Activated CD4-positive, alpha-beta T cell treated with anti-CD3 and anti-CD28 coated beads, Interleukin-2, amount 10 ng/mL, durations not matched to agents 24 days and 14 days (primary cell): ENCODE results near the gene ZNF597. TPM values are rescaled to one million over a fixed set of nuclear protein-coding genes. Genes with fewer than 3 reads are reported as not detected.
A peak's percentile ranks its signal among the peaks of the same experiment; 100 is the strongest.

Experiments
- DNase-seq: peaks from one replicate; pipeline ENCODE4 v3.0.0; 2022
- H3K27ac Mint-ChIP-seq: one replicate; pipeline ENCODE4 v1.8.0; 2022; ENCODE audit warnings: mild to moderate bottlenecking, mixed read lengths
- H3K27me3 Mint-ChIP-seq: one replicate; pipeline ENCODE4 v1.8.0; 2022; ENCODE audit warnings: mixed read lengths
- H3K36me3 Mint-ChIP-seq: one replicate; pipeline ENCODE4 v1.8.0; 2022; ENCODE audit warnings: low read depth, mild to moderate bottlenecking, mixed read lengths
- H3K4me1 Mint-ChIP-seq: one replicate; pipeline ENCODE4 v1.8.0; 2021; ENCODE audit warnings: mixed read lengths
- H3K4me3 Mint-ChIP-seq: one replicate; pipeline ENCODE4 v1.8.0; 2022; ENCODE audit warnings: mild to moderate bottlenecking, moderate library complexity, mixed read lengths
- H3K9me3 Mint-ChIP-seq: one replicate; pipeline ENCODE4 v1.8.0; 2021; ENCODE audit warnings: mixed read lengths
- intact Hi-C: fragments of 100-400 bp; cut with micrococcal nuclease; formaldehyde crosslinking; loops from one replicate; pipeline ENCODE4 v1.15.1; 2023
- total RNA-seq: library from RNA; stranded (reverse); gene quantifications from 2 replicates; pipeline ENCODE4 v1.2.3, GENCODE V29; 2022

The ZNF597 gene, protein sequence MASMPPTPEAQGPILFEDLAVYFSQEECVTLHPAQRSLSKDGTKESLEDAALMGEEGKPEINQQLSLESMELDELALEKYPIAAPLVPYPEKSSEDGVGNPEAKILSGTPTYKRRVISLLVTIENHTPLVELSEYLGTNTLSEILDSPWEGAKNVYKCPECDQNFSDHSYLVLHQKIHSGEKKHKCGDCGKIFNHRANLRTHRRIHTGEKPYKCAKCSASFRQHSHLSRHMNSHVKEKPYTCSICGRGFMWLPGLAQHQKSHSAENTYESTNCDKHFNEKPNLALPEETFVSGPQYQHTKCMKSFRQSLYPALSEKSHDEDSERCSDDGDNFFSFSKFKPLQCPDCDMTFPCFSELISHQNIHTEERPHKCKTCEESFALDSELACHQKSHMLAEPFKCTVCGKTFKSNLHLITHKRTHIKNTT
- 1.9 and 2.1 TPM in 2 replicates for total RNA-seq

DNA sequence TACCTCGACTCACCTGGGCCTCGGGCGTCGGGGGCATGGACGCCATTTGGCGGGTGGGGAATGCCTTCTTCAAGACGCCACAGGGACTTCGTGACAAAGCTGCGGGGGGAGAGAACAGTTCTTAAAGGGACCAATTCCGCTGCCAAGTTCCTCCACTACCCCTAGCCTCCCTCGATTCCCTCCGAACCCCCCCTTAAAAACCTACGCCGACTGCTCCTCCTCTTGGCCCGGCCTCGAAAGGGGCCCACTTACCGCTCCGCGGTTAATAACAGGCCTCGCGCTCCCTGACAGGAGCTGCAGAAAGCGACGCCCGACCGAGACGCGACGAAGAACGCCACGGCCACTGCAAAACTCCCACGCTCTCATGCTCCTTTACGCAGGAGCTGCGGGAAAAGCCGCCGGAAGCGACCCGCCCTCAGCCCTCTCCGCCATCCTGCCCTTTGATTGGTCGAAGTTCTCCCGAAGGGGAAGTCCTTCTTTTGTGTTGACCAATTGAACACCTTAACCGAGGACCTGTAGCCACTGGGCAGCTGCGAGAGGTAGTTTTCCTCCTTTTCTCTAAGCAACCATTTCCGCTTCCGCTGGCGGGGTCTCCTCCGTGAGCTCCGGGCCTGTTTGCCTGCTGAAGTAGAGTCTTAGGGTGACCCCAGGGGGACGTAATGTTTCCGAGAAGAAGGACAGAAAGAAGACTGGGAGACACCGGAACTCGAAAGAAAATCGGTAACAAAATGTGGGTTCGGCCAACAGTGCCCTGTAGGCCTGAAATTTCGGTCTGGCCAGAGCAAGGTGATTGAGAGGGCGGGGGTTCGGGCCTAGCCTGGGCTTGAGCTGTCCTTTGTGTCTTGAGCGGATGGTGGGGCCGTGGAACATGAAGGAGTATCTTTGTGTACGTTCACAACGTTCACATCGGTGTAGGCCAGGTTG, at the start of gene ZNF597, which contains the start of gene NAA60:
TSS of gene ZNF597 (minus strand) at position 397 of the 924 bp plus-strand sequence. CDS start at position 46, 351 bp downstream.
TSS of gene NAA60 (plus strand) at position 573 of the 924 bp plus-strand sequence. CDS start 32,548 bp downstream, outside the sequence.
- H3K36me3 Mint-ChIP-seq, result peaks cover 45% of the 10 kb centered on the region
- H3K27ac Mint-ChIP-seq, result peak within 1 kb of the TSS; percentile 96
- DNase-seq, result peak; percentile 94
- peaks cover 17% of the 10 kb centered on the region for H3K4me1 Mint-ChIP-seq
- intact Hi-C loops, result loop anchor here (1.0 to 2.0 kb wide), 3 partner anchors 42 to 179 kb away; partner anchors contain the start of genes ZNF174, ZNF263 and ZSCAN32
- H3K27me3 Mint-ChIP-seq, result no peaks in the 10 kb centered on the region
- H3K9me3 Mint-ChIP-seq, result peaks cover 15% of the 10 kb centered on the region
- H3K4me3 Mint-ChIP-seq, result peak within 1 kb of the TSS; percentile 90

DNA sequence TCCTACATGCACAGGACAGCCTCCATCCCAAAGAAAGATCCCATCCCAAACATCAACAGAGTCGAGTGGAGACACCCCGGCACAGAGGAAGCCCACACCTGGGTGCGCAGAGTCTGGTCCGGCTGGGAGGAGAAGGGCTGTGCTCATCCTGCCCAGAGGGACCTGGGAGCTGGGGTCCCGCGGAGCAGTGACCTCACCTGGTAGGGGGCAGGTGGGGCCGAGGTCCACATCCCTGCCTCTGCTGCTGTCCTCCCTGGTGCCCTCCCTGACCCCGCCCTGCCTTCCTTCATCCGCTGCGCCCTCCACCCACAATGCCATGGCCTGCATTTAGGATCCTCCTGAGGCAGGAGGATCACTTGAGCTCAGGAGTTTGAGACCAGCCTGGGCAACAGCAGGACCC, 49.1 kb upstream of the ZNF597 start:
- H3K27me3 Mint-ChIP-seq, result no peaks in the 10 kb centered on the region
- intact Hi-C loops, result no loop called here
- no peak overlapping the region for H3K4me3 Mint-ChIP-seq
- DNase-seq, result no peak
- H3K36me3 Mint-ChIP-seq, result no peaks in the 10 kb centered on the region
- no peaks in the 10 kb centered on the region for H3K4me1 Mint-ChIP-seq
- H3K9me3 Mint-ChIP-seq, result no peaks in the 10 kb centered on the region
- H3K27ac Mint-ChIP-seq, result no peak overlapping the region

DNA sequence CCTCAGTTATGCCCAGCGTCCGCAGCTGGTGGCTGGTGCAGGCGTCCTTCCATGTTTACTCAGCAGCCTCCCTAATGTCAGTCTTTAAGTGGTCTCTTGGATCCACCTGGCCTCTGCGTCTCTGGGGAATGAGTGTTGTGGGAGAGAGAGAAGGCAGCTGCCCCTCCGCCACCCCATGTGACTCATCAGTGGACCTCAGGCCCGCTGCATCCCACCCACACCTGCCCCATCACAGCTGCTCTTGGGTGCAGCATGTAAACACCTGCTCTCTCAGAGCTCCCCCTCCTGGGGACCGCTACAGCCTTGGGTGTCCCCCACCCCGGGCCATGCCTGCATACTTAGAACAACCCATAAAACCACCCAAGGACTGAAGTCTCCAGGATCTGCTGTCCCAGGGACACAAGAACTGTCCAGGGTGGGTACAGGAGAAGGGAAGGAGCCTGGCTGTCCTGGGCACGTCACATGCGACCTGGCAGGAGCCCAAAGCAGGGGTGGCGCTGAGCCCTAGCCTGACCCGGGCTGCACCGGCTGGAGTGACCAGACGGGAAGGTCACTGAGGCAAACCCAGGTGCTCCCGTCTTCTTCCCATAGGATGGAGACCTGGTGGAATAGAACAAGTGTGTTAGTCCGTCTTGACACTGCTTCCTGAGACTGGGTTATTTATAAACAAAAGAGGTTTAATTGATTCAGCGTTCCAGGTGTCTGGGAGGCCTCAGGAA, 47.8 kb upstream of the ZNF597 start:
- intact Hi-C loops, result no loop called here
- no peak for DNase-seq
- Mint-ChIP-seq H3K27me3 (no peaks in the 10 kb centered on the region), H3K9me3 (no peaks in the 10 kb centered on the region), H3K36me3 (peaks cover 5% of the 10 kb centered on the region), H3K4me1 (no peaks in the 10 kb centered on the region), H3K27ac (no peak overlapping the region), H3K4me3 (no peak overlapping the region)

DNA sequence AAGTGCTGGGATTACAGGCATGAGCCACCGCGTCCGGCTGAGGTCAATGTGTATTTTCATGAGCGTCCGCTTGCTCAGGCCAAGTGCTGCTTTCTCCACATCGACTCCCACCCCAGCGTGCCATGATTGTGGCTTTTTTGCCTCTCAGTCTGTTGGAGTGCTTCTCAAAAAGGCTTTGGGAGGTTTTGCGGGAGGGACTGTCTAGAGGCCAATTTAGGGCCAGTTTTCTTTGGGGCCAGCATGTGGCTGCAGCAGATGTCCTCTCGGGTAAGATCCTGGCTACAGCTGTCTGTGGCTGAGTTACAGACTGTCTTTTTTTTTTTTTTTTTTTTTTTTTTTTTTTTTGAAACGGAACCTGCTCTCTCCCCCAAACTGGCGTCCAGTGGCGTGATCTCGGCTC, 45.5 kb upstream of the ZNF597 start:
- Mint-ChIP-seq H3K27ac (no peak overlapping the region), H3K9me3 (no peaks in the 10 kb centered on the region), H3K4me3 (no peak overlapping the region), H3K4me1 (no peaks in the 10 kb centered on the region), H3K36me3 (peaks cover 11% of the 10 kb centered on the region), H3K27me3 (no peaks in the 10 kb centered on the region)
- intact Hi-C loops, result no loop called here
- DNase-seq, result no peak

DNA sequence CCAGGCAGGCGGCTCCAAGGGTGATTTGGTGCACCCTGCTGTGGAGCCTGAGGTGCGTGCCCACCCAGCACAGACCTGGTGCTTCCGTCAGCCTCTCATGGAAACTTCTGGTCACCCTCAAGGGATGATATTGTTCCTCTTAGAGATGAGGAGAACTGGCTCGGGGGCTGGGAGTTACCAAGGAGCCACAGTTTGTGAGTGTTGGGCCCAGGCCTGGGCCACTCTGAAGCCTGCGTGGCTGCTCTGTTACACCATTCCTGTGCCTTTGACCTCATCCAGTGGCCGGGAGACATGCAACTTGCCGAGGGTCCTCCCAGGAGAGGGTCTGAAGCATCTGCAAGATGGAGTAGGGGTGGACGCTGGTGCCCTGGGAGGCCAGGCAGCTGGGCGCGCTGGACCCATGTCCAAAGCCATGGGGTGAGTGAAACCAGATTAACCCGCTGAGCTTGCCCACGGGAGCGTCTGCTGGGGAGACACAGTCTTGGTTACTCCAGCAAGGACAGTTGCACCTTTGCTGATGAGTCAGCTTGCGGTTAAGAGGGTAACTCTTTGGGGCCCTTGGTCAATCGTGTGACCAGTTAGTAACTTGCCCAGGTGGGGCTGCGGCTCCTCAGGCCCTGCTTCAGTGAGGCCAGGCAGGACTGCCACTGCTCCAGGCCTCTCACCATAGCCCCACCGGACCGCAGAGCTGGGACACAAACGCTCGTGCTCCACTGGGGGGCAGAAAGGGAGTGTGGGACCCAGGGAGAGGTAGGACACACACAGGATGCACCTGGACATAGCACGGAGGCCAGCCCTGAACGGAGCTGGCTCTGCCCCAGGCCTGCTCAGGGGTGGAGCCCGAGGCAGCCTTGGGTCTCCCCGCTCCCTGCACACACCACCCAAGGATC, 44.5 kb upstream of the ZNF597 start:
- H3K4me3 Mint-ChIP-seq, result no peak overlapping the region
- DNase-seq, result no peak
- H3K9me3 Mint-ChIP-seq, result no peaks in the 10 kb centered on the region
- no peaks in the 10 kb centered on the region for H3K27me3 Mint-ChIP-seq
- H3K27ac Mint-ChIP-seq, result no peak overlapping the region
- H3K4me1 Mint-ChIP-seq, result no peaks in the 10 kb centered on the region
- intact Hi-C loops, result no loop called here
- H3K36me3 Mint-ChIP-seq, result peaks cover 21% of the 10 kb centered on the region

DNA sequence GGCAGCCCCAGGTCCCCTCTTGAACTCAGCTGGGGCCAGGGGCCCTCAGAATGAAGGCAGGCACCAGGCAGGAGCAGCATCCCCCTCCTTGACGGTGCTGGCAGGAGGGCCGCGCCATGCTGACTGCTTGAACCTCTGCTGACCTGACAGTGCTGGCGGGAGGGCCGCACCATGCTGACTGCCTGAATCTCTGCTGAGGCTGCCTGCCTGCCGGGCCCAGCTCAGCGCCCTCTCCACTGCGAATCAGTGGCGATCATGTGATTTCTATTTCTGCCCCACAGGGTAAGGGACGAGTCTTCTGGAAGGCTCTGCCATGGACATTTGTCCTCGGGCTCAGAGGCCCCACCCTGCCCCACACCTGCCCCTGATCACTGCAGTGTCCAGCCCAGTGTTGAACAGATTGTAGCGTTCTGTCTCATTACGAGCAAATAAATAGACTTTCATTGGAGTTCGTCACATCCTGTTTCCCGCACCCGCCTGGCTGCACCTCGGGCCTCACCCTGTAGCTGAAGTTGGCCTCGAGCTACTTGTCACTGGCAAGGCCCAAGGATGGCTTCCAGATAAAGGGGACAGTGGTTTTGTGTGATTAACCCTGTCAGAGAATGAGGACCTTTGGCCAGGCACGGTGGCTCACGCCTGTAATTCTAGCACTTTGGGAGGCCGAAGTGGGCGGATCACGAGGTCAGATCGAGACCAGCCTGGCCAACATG, 43.4 kb upstream of the ZNF597 start:
- Mint-ChIP-seq H3K4me3 (no peak overlapping the region), H3K27ac (no peak overlapping the region), H3K27me3 (no peaks in the 10 kb centered on the region), H3K9me3 (no peaks in the 10 kb centered on the region), H3K36me3 (peaks cover 29% of the 10 kb centered on the region), H3K4me1 (no peaks in the 10 kb centered on the region)
- DNase-seq, result no peak
- intact Hi-C loops, result no loop called here

DNA sequence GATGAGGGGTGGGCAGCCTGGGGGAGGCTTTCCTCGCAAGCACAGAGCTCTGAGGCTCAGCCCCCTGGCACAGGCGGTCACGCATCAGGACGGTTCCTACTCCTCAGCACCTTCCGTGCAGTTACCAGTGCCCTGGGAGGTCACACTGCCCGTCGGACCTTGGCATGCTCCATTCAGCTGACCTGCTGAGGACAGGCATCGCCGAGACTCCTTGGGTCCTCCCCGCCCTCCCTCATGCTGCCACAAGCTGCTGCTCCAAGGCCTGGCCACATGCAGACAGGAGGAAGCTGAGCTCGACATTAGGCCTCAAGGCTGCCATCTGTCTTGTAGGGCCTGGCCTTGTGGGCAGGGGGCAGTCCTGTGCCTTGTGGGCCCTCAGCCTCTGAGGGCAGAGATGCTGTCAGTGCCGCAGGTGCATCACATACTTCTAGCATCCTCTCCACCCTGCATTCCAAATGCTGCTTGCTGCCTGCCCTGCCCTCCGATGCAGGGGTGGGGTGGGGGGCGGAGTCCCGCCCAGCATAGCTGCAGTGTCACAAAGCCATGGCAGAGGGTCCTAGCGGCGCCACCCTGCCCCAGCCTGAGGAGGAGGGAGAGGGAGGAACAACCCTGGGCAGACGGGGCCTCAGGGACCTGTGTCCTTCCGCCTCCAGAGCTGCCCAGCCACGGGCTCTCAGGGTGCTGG, 42.7 kb upstream of the ZNF597 start:
- intact Hi-C loops, result no loop called here
- Mint-ChIP-seq H3K27ac (no peak overlapping the region), H3K27me3 (no peaks in the 10 kb centered on the region), H3K9me3 (no peaks in the 10 kb centered on the region), H3K4me1 (no peaks in the 10 kb centered on the region), H3K4me3 (no peak overlapping the region), H3K36me3 (peaks cover 34% of the 10 kb centered on the region)
- DNase-seq, result no peak

DNA sequence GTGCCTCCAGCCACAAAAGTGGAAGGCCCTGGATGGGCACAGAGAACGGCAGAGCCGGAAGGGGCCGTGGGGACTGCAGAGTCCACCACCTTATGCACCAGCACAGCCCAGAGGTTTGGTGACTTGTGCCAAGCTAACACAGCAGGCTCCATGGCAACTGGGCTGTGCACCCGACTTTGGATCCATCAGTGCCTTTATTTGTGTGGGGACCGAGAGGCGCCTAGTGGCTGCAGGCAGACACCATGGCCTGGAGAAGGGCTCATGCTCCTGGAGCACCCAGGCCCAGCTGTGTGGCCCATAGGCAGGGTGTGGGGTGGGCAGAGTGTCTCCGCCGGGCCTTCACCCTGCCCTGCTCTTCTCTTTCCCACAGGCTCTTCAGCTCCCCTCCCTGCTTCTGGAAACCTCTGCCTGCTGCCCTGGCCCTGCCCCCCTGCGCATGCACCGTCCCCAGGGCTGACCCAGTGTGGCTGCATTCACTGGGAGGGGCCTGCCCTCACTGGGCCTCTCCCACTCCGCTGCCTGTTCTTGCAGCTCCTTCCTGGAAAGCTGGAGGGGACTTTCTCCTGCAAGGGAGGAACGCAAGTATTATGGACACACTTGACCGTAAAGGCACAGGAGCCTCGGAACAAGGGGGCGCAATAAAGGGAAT, 41.9 kb upstream of the ZNF597 start:
- H3K4me3 Mint-ChIP-seq, result no peak overlapping the region
- H3K4me1 Mint-ChIP-seq, result no peaks in the 10 kb centered on the region
- H3K27me3 Mint-ChIP-seq, result no peaks in the 10 kb centered on the region
- intact Hi-C loops, result no loop called here
- H3K9me3 Mint-ChIP-seq, result no peaks in the 10 kb centered on the region
- H3K27ac Mint-ChIP-seq, result no peak overlapping the region
- H3K36me3 Mint-ChIP-seq, result peaks cover 34% of the 10 kb centered on the region
- DNase-seq, result no peak

DNA sequence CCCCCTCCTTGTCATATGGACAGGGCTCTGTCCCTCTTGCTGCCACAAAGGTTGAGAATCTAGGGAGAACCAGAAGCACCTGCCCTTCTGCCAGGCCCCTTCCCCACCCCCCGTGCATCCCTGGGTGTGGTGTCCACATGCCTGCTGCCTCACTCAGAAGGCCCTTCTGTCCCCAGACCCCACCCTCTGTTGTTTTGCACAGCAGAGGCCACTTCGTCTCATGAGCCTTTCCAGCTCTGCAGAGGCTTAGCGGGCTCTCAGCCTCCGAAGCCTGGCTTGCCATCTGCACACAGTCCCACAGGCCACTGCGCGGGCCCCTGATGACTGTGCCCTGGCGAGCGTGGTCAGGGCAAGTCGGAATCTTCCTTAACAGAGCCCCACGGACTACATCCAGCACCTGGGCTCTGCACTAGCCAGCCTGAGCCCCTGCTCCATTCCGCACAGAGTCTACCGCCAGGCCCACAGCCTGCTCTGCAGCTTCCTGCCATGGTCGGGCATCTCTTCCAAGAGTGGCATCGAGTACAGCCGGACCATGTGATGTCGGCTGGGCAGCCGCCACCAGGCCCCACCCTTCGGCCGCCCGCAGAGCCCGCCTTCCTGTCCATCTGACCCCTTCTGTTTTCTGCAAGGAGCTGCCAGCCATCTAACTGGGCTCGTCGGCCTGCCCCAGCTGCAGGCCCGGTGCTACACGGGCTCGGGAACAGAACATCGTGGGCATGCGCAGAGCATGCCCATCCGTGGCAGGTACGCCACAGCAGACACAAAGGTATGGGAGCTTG, 41.2 kb upstream of the ZNF597 start:
- Mint-ChIP-seq H3K4me3 (no peak overlapping the region), H3K36me3 (peaks cover 37% of the 10 kb centered on the region), H3K27me3 (no peaks in the 10 kb centered on the region), H3K4me1 (peaks cover 2% of the 10 kb centered on the region), H3K27ac (no peak overlapping the region), H3K9me3 (no peaks in the 10 kb centered on the region)
- DNase-seq, result no peak
- intact Hi-C loops, result no loop called here

DNA sequence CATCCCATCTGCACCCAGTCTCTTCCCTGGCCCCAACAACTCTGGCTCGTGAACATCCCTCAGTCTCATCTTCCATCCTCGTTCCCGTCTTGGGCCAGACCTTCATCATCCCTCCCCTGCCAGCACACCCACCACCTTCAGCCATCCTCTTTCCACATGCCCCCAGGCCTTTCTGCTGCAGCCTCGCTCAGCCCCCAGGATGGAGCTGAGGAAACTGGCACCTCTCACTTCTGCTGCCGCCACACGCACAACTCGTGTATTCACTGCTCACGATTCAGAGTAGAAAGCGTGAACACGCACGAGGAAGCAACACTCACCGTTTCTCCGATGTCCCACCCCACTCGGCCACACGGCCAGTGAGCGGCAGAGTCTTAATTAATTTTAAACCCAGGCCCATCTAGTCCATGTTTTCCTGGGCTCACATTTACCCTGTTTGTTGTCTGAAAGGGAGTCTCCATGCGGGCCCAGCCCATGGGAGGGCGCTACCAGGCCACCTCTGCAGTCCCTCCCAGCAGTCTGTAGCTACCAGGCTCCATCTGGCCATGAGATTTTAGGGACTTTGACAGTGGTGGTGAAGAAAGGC, 39.4 kb upstream of the ZNF597 start:
- Mint-ChIP-seq H3K27ac (peak overlapping the region; percentile 39), H3K4me3 (no peak overlapping the region), H3K9me3 (no peaks in the 10 kb centered on the region), H3K36me3 (peaks cover 45% of the 10 kb centered on the region), H3K4me1 (peaks cover 5% of the 10 kb centered on the region), H3K27me3 (no peaks in the 10 kb centered on the region)
- intact Hi-C loops, result no loop called here
- no peak for DNase-seq
